Daoy (cell line): Measurements from ENCODE around the gene KMT2E. TPM values are rescaled to one million over a fixed set of nuclear protein-coding genes. Genes with fewer than 3 reads are reported as not detected.
"Not testable (repeated sequence)": the region's sequence is repeated elsewhere in the genome, so short reads cannot be mapped to it uniquely, and the experiment has no call there.

Experiments used
- DNase-seq: peaks from one replicate; pipeline ENCODE4 v3.0.0-alpha.2; 2015; ENCODE audit warnings: low read depth
- total RNA-seq: library from RNA; depleted of rRNA; stranded (reverse); fragments of >200 nt; shearing (Covaris generic); gene quantifications from 2 replicates; pipeline ENCODE4 v1.2.3, GENCODE V29; 2014; rRNA removed

The KMT2E gene, protein sequence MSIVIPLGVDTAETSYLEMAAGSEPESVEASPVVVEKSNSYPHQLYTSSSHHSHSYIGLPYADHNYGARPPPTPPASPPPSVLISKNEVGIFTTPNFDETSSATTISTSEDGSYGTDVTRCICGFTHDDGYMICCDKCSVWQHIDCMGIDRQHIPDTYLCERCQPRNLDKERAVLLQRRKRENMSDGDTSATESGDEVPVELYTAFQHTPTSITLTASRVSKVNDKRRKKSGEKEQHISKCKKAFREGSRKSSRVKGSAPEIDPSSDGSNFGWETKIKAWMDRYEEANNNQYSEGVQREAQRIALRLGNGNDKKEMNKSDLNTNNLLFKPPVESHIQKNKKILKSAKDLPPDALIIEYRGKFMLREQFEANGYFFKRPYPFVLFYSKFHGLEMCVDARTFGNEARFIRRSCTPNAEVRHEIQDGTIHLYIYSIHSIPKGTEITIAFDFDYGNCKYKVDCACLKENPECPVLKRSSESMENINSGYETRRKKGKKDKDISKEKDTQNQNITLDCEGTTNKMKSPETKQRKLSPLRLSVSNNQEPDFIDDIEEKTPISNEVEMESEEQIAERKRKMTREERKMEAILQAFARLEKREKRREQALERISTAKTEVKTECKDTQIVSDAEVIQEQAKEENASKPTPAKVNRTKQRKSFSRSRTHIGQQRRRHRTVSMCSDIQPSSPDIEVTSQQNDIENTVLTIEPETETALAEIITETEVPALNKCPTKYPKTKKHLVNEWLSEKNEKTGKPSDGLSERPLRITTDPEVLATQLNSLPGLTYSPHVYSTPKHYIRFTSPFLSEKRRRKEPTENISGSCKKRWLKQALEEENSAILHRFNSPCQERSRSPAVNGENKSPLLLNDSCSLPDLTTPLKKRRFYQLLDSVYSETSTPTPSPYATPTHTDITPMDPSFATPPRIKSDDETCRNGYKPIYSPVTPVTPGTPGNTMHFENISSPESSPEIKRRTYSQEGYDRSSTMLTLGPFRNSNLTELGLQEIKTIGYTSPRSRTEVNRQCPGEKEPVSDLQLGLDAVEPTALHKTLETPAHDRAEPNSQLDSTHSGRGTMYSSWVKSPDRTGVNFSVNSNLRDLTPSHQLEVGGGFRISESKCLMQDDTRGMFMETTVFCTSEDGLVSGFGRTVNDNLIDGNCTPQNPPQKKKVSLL (N-terminal part only)
- 36.7 and 66.7 TPM in 2 replicates for total RNA-seq

DNA sequence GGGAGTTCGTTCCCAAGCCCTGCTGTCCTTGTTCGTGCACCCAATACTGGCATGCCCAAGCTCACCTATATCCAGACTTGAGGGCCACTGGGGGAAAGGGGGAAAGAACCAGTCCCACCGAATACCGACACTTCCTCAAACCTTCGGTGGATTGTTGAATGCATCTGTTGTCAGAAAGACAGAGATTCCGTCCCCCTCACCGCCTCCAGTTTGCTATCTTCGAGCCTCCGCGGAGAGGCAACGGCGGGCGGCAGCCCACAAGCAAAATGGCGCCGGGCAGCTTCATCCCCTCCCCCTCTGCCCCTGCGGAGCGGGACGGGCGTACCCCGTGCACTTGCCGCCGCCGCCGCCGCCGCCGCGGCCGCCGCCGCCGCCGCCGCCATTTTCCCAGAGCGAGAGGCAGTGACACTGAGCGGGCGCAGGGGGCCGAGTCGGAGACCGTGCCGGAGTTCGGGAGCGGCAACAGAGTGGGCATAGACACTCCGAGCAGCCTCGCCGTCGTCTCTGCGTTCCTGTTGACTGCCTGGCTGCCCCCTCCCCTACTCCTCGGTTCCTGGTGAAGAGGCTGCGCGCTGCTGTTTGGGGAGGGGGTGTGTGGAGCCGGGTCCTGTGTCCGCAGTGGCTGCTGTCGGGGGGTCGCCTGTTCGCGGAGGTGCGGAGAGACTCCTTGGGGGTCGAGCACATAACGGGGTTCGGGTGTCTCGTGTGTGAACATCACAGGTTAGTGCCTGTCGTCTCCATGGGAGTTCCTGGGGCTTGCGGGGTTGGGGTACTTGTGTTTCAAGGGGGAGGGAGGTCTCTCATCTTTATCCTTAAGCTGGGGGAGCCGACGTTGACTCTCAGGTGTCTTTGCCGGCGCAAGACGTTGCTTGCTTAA, at the start of gene KMT2E:
Gene KMT2E, plus strand, starts transcription at position 390 of the 877 bp plus-strand sequence. CDS start 26,748 bp downstream, outside the sequence.
- DNase-seq = peak; percentile 97

DNA sequence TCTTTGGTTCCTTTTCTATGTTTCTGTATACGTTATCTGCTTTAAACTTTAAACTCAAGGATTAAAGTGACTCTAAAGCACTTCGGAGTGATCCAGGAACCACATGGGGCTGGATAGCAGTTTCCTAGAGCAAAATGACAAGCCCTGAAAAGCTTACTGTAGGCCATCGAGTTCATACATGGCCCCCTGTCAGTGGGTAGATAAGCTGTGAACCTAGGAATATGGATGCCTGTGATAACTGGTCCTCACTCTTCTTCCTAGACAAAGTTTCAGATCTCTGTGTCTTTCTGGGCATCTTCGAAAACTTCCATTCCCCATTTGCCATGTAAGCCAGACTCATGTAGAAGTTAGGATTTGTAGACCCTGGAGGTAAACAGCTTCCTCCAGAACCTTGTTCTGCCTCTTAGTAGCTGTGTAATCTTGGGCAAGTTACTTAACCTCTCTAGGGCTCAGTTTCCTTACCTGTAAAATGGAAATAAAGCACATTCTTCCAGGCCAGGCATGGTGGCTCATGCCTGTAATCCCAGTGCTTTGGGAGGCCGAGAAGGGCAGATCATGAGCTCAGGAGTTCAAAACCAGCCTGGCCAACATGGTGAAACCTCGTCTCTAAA, 49.3 kb upstream of the KMT2E start:
- DNase-seq = no peak

DNA sequence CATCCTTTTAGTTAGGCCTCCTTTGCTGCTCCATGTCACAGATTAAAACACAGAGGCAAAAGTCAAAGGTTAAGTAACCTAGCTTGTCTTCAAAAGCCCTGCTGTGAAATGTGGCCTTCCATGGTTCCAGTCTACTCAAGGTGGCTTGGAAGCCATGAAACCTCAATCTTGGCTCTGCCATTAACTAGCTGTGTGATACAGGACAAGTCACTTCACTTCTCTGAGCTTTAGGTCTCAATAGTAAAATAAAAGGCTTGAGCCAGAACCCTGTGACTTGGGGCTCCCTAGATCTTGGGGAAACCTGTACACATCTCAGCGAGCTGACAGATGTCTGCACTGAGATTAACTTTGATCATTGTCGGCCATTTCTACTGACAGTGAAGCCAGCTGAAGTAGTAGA, 48.0 kb upstream of the KMT2E start:
- DNase-seq = no peak

DNA sequence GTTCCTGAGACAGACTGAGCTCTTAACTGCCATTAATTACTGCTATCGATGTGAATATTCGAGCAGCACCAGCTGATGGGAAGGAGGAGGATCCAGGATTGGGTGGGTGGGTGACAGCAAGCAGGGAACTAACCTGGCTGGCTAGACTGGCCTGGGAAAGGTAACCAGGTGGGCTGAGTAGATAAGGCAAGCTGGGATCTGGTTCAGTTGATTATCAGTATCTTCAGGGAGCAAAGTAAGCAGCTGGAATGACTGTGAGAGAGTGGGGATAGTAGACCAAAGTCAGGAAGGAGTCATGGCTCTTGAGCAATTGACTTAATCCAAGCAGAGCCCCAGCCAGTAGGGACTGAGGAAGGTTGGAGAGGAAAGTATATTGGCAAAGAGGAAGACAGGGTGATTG, 46.9 kb upstream of the KMT2E start:
- no peak for DNase-seq

DNA sequence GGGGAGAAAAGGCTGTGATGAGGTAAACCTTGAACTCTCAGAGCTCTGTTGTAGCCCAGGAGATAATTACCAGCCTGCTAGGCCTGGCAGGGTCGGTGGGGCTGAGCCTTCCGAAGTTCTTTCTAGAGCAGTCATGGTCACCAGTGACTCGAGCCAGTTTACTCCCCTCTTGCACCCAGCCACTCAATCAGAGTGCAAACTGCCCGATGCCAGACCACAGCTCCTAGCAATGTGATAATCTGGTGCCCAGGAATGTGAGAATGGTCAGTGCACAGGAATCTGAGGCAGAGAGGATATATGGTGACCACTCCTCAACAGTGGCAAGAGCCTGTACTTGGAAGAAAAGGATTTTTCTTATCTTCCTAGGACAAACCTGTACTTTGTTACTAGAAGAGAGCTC, 46.4 kb upstream of the KMT2E start:
- no peak for DNase-seq

DNA sequence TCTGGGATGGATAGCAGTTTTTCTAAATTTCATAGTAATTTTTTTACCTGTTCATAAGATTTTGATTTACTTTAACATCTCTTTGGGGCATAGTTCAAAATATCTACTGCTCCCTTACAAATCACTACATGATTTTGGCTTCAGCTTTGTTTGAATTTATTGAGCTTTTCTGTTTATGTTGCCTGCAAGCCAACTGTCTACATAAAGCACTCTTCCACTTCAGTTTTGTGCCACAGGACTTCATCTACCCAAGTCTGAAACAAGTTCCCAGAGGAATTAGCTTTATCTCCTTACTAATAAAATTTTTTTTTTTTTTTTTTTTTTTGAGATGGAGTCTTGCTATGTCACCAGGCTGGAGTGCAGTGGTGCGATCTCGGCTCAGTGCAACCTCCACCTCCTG, 45.4 kb upstream of the KMT2E start:
- no peak for DNase-seq

DNA sequence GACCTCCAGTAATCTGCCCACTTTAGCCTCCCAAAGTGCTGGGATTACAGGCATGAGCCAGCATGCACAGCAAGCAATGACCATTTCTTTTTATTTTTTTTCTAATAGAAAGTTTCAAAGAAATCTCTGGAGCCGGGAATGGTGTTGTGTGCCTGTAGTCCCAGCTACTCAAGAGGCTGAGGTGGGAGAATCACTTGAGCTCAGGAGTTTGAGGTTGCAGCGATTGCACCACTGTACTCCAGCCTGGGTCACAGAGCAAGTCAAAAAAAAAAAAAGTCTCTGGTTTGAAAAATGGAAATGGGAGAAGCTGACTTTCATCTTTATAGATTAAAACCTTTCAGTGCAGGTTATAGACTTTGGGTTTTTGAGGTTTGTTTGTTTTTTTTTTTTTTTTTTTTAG, 44.8 kb upstream of the KMT2E start:
- no peak for DNase-seq

DNA sequence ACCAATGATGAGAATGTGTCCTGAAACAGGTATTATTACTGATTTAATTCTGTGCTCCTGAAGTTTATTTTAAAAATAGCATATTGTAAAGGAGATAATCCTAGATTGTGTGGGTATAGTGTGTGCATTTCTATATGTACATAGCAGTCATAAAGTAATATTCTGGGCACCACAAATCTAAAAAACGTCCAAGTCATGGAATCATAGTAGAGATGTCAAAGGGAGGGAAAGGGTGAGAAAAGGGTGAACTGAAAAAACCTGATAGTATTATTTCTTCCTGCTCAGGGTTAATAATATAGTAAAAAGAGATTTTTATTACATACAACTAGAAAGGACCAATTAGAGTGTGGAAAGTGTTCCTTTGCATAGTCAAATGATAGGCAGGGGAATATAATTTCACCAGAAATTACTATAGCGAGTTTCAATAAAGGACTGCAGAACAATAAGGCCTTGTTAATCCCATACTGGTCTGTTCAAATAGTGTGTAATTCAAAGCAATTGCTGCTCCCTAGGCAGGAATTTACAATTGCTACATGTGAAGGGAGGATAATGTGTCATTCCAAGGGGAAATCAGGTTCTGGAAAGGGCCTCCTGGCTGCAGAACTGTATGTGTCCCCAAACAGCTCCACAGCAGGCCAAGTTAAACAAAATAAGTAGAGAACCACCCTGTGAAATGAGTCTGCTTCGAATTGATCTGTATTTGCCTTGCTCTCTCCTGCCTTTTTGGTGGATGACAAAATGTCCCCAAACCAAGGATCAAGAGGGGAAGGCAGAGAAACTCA, 42.5 kb upstream of the KMT2E start:
- no peak for DNase-seq

DNA sequence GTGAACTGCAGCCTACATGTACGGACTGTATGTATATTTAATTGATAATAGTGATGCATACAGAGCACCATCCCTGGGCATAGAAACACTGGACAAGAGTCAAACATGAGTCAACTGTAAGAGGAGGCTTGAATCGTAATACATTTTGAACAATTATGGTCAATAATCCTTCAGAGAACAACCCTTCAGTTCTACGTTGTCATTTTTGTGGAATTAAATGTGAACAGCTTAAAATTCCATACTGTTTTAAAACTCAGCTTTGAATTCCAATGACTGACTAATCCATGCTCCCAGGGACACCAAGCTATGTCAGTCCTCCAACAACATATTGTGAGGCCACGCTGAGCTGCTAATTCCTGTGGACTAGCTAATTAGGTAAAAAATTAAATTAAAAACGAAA, 41.5 kb upstream of the KMT2E start:
- peak; percentile 35 for DNase-seq

DNA sequence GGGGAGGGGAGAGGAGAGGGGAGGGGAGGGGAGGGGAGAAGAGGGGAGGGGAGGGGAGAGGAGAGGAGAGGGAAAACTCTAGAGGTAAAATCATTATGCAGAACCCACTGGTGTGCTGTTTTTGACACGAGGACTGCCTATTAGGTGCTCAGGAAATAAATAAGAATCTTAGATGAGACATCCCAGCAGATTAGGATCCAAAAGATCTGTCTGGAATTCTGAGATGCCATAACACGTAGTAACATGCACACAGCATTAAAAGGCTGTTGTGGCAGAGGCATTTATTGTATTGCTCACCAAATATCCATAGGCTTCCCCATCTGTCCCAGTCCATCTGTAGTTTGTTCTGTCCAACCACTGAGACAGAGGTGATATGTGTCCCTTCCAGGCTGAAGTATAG, 40.8 kb upstream of the KMT2E start:
- no peak for DNase-seq

DNA sequence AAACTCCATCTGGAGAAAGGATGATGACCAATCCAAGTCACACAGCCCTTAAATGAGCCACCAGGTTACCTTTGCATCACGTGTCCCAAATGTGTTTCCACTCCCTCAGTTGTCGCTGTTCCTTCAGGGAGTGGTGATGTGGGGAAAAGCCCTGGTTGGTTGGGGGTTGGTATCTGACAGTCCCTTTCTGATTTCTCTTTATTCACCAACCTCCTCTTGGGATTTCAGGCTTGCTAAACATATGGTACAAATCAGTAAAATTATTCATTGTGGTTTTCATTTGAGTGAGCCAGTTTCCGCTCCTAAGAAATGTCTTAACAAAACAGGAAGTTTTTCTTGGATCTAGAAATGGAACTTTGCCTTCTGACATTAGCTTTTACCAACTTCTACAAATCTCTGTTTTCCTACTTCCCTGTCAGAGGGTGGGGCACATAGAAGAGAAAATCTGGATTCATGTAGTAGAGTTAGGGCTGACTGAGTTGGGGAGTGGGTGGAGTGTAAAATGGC, 40.0 kb upstream of the KMT2E start:
- peak; percentile 83 for DNase-seq

DNA sequence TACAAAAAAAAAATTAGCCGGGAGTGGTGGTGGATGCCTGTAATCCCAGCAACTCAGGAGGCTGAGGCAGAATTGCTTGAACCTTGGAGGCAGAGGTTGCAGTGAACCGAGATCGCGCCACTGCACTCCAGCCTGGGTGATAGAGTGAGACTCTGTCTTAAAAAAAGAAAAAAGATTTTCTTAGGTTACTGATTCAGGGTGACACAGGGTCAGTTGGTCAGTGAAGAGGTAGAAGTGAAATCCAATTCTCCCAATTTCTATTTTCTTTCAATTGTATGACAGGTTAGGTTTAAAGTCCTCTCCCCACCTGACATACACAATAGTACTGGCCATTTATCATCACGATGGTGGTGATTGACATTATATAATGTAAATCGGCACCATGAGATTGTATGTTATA, 38.5 kb upstream of the KMT2E start:
- DNase-seq = not testable (repeated sequence)

DNA sequence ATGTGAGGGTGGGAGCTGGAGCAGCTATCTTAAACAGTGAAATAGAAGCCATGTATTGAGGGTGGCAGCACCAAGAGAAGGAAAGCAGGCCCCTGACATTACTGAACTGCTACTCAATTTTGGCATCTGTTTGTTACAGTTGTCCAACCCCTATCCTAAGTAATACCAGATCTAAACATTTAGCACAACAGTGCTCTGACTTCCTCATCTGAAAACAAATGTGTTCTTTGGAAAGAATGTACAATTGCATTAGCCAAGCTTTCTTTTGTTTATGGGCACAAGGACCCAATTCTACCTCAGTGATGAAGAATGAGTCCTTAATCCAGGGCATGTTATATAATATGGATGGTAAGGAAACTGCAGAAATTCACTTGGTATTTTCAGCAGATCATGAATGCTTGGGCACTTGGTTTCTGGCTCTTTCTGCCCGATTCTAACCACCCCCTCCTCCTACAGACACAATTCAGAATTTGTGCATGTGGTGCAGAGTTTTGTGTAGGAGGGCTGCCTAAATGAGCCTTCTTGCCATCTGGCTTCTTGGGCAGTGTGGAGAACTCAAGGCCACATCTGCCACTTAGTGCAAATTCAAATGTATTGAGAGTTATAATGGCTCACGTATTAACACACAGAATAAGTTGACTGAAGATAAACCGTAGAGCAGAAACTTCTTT, 36.9 kb upstream of the KMT2E start:
- DNase-seq = no peak

DNA sequence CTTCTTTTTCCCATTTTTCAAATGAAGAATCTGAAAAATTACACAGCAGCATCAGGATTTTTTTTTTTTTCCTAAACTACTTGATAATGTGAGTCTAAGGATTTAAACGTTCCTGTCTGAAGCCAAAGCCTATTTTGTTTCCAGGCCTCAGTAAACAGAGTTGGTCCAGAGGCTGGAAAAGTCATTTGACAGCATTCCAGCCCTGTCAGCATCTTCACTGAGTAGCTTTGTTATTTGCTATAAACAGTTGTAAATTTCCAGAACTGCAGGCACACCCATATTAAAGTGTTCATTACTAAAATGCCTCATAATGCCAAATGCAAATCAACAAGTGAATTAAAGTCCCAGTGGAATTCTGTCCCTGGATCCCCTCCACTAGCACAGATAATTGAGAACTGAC, 35.5 kb upstream of the KMT2E start:
- DNase-seq = no peak

DNA sequence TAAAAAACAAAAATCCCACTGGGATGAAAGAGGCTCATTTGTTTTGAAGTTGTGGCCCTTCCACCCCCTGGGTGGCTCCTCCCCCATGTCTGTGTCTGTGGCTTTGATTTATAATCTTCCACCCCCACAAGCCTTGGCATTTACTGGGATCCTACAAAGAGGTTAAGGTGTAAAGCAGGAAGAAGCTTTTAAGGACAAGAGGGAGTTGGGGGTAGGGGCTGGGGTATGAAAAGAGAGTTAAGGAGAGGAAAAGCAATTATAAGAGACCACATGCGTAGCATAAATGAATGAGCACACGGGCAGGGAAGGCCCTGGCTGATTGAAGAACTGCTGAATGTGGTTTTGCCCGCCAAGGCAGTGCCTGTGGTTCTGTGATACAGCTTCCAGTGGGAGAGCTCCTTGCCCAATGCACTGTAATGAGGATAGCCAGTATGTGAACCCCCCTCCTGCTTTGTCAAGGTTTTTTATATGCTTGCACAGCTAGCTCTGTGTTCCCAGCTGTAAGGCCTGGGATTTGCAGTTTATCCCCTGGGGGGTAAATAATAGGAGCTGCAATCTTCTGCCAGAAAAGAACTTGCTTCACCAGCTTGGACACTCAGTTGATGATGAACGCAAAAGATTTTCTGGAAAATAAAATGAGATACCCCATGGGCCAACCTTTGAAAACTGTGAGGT, 34.7 kb upstream of the KMT2E start:
- DNase-seq = peak; percentile 89

DNA sequence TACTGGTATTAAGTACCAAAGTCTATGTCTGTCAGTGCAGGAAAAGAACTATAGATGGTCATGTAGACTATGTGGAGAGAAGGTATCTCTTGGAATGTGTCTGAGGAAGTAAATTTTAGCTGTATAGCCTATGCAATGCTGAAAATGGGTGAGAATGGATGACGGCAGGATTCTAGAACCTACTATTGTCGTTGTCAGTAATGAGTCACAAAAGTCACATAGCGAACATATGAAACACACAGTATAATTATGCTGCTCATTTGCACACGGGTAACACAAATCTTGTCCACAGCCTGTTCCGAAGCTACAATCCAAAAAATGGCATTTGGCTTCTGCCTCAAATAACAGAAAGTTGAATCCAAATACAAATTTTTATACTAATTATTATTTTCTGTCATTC, 33.6 kb upstream of the KMT2E start:
- peak; percentile 51 for DNase-seq

DNA sequence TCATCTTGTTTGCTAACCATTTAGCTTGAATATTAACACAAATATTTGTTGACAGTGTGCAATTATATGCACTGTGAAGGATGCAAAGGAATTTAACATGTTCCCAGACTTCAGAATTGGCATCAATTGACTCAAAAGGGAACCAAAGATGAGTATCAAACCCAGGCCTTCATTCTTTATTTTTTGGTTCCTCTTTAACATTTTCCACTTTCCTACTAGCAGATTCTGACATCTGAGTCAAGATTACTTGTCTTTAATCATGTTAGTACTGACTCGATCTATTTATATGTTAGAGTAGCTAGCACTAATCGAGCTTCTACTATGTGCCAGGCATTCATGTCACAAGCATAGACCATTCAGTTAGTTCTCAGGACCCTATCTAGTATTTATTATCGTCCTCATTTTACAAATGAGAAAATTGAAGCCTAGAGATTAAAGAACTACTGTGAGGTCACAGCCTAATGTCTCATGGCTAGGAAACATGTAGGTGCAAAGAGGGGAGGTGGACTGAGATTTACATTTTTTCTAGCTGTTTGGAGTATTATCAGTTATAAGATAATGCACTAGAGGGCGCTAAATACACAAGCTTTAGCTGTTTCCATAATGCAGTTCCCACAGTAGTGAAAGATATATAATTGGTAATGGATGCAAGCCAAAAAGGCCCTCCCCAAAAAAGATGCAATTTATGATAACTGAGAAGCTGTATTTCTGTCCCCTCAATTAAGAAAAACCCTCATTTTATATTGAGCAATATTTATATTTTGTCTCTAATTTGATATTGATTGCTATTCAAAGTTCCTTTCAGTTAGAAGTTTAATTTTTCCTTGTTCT, 32.9 kb upstream of the KMT2E start:
- DNase-seq = peak; percentile 48

DNA sequence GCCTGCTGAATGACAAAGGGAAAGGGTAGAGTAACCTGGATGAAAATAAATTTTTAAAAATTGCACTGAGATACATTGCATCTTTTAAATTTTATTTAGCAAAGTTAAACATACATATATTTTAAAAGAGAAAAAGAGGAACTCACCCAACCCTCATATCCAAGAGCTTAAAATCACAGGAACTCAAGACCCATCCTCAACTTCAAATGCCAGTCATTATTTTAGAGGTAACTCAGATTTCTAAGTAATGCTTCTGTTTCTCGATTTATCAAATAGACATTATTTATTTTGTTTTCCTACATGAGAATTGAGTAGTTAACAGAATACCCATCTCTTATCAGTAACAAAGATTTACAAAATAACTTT, 32.4 kb upstream of the KMT2E start:
- DNase-seq = no peak
